Medulla oblongata (tissue), 1 donor: Measurements from ENCODE around the gene SBK2.
A peak's percentile ranks its signal among the peaks of the same experiment; 100 is the strongest.
"Not testable (repeated sequence)": the region's sequence is repeated elsewhere in the genome, so short reads cannot be mapped to it uniquely, and the experiment has no call there.

ENCODE experiments used
- DNase-seq: peaks from one replicate; pipeline ENCODE4 v3.0.0-alpha.2; 2015; ENCODE audit errors: extremely low spot score

Gene SBK2

GRCh38 chr19:55535173-55535964 lies 1.6 kb downstream of the SBK2 start:
- DNase-seq: no peak

GRCh38 chr19:55534280-55534679 lies 2.7 kb downstream of the SBK2 start:
- not testable (repeated sequence) for DNase-seq

GRCh38 chr19:55530996-55531395 lies 5.9 kb downstream of the SBK2 start:
- no peak for DNase-seq

- DNase-seq: no peak
Observed at GRCh38 chr19:55529636-55530234, 7.2 kb downstream of the SBK2 start.

GRCh38 chr19:55528030-55528803 lies 8.7 kb downstream of the SBK2 start:
- no peak for DNase-seq

- no peak for DNase-seq
Observed at GRCh38 chr19:55527197-55528029, 9.5 kb downstream of the SBK2 start.

- DNase-seq: peak; percentile 18
Observed at GRCh38 chr19:55526216-55527196, 10.4 kb downstream of the SBK2 start.

- DNase-seq: no peak
Observed at GRCh38 chr19:55525289-55526101, 11.4 kb downstream of the SBK2 start.

- DNase-seq: no peak
Observed at GRCh38 chr19:55520691-55521292, 16.1 kb downstream of the SBK2 start.

GRCh38 chr19:55519451-55520311 lies 17.3 kb downstream of the SBK2 start:
- no peak for DNase-seq

GRCh38 chr19:55516878-55517620 lies 19.9 kb downstream of the SBK2 start:
- peak; percentile 97 for DNase-seq

GRCh38 chr19:55508120-55508519 lies 28.8 kb downstream of the SBK2 start:
- DNase-seq: no peak

GRCh38 chr19:55504981-55505380 lies 32.0 kb downstream of the SBK2 start:
- DNase-seq: no peak

GRCh38 chr19:55504252-55504603 lies 32.7 kb downstream of the SBK2 start:
- no peak for DNase-seq

- DNase-seq: peak; percentile 96
Observed at GRCh38 chr19:55503502-55504251, 33.3 kb downstream of the SBK2 start.

GRCh38 chr19:55503157-55503501 lies 33.8 kb downstream of the SBK2 start:
- DNase-seq: no peak
